HG03196 (cell line): ENCODE measurements around the gene PUS3.

Source experiments
- ATAC-seq: cut with Tn5 transposase; IDR thresholded peaks from one replicate; pipeline ENCODE4 v1.9.1; 2021; ENCODE audit not compliant: unreplicated experiment

Gene PUS3, protein sequence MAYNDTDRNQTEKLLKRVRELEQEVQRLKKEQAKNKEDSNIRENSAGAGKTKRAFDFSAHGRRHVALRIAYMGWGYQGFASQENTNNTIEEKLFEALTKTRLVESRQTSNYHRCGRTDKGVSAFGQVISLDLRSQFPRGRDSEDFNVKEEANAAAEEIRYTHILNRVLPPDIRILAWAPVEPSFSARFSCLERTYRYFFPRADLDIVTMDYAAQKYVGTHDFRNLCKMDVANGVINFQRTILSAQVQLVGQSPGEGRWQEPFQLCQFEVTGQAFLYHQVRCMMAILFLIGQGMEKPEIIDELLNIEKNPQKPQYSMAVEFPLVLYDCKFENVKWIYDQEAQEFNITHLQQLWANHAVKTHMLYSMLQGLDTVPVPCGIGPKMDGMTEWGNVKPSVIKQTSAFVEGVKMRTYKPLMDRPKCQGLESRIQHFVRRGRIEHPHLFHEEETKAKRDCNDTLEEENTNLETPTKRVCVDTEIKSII

DNA sequence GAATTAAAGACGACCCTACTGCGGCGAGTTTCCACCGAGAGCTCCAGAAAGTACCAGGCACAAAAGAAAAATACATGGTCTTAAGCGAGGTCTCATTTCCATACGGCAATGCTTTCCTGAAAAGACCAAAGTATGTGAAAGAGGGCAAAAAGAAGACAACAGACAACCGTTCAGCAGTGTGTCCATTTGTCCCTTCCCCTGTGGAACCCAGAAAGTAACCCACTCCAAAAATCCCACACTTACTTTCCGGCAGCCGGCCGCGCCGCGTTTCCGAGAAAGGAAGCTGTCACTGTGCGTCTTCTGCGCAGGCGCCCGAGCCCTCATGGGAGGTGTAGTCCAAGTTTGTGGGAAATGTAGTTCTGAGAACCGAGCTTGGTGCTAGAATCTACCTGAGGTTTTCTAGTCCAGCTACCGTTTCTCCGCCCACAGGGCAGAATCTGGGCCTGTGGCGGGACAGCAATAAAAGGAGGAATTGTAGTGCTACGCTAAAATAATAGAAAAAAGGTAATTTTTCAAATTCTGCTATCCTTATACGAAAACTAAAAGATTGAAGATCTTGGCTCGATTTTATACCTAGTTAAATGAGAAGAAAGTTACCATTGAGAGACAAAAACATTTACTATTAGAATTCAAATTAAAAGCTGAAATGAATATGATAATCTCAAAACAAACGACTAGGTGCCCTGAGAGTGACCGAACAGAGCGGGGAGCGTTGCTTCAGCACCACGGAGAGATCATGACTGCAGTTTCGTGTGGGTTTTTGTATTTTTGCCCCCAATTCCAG, at the start of gene PUS3:
Gene PUS3 (minus strand): TSS at position 280 of the 784 bp plus-strand sequence. CDS start 6,922 bp downstream, outside the sequence.
- peak; percentile 98 for ATAC-seq

DNA sequence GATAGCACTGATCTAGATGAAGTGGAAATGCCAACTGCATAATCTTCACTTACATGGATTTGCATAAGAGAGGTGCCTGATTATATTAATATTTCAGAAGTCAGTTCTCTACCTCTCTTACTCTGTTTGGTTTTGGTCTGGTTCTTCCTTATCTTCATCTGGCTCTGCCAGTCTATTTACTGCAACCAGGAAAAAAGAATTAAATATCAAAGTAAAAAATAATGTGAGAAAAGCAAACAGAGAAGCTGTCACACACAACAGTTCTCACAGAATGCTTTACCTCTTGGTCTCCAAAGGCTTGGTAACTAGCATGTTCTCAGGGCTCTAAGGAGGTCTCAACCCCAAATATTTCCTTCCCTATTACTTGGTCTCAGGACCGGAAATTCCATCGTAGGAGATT, 49.6 kb upstream of the PUS3 start:
- ATAC-seq = no peak

DNA sequence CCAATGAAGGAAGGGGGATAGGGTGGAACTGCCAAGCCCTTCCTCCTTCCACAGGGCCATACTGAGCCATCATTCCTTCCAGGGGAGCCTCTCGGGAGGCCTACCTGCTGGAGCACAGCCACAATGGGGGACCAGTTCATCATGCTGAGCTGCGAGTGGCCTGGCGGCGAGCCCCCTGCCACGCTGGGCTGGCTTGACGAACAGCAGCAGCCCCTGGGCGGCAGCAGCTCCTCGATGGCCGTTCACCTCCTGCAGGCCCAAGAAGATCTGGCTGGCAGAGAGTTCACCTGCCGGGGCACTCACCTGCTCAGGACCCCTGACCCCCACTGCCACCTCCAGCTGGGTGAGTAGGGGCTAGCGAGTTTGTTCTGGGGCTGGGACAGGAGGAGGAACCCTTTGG, 48.7 kb upstream of the PUS3 start:
- no peak for ATAC-seq

DNA sequence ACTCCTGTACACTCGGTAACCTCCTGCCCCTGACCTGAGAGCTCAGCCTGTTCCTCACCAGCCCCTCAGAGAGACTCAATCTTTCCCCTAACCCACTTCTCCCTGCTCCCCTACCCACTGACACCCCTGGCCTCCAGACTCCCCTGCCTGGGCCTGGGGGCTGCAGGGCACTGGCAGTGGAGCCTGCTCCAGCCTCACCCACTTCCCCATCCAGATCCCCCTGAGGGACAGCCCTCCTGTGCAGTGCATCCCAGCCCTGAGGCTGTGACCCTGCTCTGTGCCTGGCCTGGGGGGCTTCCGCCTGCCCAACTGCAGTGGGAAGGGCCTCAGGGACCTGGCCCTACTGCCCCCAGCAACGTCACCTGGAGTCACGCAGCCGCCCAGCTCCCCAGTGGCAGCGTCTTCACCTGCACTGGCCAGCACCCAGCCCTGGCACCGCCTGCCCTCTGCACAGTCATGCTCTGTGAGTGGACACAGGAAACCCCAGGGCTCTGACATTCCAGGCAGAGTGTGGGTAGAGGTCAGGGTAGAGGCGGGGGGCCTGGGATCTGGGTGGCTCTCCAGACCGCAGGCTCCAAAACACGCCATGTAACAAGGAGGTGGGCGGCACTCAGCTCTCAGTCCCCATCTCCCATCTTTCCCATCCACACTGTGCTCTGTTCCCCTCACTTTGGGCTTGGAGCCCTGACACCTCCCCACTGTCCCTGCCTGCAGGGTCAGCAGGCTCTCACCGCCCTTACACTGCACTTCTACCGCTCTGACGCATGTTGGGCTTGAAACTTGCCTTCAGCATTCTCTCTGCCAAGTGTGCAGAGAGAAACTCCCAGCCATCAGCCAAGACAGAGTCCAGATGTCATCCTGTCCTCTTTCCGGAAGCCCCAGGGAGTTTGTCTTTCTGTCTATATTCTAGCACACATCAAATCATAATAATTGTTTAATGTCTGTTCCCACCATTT, 48.0 kb upstream of the PUS3 start:
- no peak for ATAC-seq

DNA sequence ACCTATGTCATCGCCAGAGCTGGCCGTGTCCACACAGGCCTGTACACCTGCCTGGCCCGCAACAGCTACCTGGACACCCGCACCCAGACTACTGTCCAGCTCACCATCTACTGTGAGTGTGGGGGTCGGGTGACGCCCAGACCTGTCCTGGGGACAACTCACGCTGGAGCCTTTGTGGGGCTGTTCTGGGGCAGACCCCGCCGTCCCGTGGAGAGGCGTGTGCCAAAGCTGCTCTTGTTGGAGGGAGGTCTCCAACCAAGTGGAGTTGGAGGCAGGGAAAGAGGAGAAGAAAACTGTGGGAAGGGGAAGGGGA, 47.1 kb upstream of the PUS3 start:
- no peak for ATAC-seq

DNA sequence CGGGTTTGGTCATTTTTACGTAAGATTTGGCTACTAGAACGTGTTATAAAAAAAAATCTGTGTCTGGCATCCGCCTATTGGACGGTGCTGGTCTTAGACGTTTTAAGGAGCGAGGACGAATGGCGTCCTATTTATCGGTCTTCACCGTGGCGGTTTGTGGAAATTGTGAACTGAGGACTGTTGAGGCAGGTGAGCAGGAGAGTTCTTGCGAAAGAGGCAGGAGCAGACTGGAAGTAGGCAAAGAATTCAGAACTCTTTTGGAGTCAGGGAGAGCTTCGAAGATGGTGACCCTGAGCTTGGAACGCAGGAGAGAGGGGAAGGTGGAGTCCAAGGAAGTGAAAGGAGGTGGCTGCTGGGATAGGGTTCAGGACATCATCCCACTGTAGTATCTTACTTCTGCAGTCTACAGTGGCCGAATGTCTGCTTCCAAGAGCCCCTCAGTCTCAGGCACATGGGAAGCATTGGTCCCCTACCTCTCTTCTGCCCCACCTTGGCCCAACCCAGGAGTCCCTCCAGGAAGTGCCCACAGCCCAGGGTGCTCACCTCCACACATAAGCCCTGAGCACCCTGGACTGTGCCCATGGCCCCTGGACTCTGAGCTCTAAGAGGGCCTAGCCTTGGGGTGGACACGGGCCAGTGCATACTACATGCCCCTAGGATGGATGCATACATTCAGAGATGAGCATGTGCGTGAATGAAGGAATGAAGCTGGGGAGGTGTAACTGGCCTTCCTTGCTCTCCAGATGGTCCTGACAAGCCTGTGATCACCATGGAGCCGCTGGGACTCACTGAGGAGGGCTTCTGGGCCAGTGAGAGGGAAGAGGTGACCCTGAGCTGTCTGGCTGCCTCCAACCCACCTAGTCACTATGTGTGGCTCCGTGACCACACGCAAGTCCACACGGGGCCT, 46.5 kb upstream of the PUS3 start:
- no peak for ATAC-seq

DNA sequence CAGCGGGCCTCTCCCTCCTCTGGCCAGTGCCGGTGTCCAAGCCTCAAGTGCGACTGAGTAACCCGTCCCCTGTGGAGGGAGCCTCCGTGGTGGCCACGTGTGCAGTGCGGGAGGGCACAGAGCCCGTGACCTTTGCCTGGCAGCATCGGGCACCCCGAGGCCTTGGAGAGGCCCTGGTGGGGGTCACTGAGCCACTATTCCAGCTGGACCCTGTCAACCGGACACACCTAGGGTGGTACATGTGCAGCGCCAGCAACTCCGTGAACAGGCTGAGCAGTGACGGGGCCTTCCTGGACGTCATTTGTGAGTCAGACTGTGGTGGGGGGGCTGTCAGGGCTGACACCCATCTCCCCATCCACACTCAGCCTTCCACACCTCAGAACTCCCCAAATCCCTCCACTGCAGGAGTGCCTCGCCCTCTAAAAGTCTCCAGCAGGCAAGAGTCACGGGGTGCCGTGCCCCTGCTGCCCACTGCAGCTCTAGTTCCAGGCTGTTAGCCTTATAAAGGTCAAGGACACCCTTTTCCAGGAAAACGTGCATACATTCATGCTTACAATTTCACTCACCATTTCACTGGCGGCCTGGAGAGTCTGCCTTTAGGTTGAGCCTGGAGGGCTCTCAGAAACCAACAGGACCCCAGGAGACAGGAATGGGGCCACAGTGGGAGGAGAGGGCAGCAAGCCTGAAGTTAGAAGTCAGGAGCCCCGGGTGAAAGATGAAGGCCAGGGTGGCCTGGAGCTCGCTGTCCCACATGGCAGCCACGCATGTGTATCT, 45.5 kb upstream of the PUS3 start:
- no peak for ATAC-seq

DNA sequence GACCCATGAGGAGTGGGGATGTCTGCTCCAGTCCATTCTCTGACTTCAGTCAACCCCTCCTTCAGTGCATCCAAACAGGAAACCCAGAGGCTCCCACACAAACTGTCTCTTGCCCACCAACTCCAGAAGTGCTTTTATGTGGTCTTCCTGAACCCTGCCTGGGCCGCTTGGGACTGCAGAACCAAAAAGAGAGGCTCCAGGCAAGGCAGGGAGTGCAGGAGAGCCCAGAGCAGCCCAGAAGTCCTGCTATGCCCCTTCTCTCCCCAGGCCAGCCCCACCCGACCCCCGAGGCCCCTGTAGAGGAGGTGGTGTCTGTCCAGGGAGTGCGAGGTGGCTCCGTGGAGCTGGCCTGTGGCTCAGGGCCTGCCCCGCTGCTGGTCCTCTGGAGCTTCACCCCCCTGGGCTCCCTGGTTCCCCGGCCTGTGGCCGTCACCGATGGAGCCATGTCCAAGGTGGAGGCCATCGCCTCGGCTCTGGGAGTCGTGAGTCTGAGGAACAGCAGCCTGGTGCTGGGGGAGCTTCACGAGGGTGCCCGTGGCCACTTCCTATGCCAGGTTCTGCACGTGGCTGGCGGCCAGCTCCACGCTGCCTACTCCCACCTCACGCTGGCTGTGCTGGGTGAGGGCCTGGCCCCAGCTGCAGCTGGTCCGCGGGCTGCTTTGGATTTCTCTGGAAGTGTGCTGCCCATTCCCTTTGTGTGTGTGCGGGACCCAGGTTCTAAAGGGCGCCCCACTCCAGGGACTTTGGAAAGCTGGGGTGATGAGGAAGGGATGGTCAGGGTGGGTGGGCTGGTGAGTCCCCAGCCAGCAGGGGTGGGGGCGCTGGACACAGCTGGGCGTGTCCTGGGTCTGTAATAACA, 44.6 kb upstream of the PUS3 start:
- no peak for ATAC-seq

DNA sequence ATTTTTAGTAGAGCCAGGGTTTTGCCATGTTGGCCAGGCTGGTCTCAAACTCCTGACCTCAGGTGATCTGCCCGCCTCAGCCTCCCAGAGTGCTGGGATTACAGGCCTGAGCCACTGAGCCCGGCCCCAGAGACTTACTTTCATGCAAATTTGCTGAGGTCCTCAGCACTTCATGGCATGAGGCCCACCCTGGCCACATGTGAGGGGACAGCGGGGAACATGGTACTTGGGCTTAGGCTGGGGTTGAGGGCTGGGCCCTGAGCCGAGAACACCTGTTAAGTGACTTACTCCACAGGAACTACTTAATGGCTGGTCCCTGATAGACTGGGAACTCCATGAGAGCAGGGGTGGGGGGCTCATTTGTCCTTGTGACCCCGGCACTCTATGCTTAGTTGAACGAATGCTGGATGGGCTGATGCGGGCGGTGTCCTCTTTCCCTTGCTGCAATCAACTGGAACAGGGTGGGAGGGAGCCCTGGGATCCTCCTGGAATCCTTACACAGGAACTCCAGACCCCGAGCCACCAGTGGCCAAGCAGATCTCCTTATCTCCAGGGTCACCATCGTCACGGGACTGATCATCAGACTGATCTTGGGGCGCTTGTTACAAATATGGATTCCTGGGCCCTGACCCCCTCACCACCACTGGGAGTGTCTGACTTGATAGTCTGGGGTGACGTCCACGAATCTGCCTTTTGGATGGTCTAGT, 43.9 kb upstream of the PUS3 start:
- no peak for ATAC-seq

DNA sequence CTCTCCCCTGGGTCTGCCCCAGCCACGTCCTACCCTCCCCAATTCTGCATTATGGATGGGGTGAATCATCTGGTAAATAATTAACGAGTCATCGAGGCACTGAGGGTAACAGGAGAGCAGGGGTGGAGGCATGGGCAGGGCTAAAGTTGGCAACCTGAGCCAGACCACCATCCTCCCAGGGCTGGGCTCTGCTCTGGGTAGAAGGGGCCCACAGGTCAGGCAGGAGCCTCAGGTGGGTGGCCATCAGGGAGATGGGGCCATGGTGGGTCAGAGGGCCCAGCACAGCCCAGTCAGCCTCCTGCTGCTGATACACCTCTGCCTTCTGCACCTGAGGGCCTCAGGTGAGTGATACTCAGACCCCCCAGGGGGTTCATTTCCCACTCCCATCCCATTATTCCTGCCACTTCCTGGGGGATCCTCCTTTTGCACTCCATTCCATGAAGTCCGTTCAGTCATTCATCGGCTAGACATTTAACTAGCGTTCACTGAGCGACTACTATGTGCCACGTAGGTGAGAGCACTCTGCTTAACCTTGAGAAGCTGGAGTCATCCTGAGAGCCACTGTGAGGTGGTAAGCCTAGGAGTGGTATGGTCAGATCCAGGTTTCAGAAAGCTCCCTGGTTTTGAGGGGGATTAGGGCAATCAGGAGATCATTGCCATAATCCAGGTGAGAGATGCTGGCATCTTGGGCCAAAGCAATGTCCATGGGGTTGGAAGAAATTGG, 43.0 kb upstream of the PUS3 start, which contains the start of gene VSIG10L2:
Gene VSIG10L2 (plus strand): TSS at position 248 of the 724 bp plus-strand sequence. CDS start 12 bp downstream, at position 260.
- no peak for ATAC-seq

DNA sequence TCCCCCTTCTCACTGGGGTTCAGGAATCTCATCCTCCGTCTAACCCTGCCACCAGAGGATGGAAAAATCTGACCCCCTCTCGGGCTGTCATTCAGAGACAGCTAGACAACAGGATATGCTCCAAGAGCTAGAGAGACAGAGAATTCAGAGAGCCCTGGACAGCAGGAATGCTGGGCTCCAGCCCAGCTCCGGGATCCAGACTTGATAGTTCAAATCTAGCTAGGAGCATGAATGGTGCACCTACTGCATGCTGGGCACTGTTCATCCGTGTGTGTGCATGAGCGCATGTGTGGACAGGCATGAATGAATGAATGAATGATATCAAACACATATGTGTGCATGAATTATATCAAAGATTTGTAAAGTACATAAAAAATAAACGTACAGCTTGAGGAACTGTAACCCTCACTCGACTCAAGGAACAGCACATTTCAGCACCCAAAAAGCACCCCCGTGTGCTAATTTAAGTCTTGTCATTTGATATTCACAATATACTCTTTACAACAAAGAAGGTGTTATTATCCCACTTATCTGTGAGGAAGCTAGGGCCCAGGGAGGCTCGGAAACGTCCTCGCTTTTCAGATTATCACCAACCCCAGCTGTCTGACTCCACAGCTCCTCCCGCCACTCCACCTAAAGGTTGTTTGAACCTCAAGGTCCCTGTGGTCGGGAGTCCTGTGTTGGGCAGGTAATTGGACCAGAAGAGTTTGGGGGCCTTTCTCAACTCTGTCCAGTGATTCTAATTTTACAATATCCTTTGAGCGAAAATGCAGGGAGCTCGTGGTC, 42.2 kb upstream of the PUS3 start:
- no peak for ATAC-seq

DNA sequence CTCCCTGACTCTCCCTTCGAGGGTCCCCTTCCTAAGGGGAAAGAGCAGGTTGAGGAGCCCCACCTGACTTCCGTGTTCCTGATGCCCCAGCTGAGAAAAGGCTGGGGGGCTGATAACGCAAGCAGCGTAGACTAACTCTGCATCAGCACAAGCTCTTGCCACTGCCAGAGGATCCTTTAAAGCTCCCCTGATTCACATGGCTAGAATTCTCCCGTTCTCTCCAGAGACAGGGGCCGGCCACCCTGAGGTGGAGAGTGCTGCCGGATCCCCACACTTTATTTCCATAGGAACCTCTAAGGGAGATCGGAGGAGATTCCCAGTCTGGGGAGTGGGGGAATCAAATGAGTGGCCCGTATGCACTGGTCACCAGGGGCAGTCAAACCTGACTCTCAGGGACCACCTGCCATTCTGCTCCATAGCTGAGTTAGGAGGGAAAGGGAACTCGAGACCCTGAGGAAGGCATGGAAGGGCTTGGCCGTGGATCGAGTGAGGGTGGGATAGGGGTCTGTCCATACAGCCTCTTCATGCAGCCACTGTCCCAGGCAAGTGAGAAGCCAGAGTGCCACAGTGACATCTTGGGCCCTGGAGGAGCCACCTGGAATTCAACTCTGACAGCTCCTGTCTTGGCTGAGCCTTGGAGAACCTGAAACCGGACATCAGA, 41.5 kb upstream of the PUS3 start:
- no peak for ATAC-seq

DNA sequence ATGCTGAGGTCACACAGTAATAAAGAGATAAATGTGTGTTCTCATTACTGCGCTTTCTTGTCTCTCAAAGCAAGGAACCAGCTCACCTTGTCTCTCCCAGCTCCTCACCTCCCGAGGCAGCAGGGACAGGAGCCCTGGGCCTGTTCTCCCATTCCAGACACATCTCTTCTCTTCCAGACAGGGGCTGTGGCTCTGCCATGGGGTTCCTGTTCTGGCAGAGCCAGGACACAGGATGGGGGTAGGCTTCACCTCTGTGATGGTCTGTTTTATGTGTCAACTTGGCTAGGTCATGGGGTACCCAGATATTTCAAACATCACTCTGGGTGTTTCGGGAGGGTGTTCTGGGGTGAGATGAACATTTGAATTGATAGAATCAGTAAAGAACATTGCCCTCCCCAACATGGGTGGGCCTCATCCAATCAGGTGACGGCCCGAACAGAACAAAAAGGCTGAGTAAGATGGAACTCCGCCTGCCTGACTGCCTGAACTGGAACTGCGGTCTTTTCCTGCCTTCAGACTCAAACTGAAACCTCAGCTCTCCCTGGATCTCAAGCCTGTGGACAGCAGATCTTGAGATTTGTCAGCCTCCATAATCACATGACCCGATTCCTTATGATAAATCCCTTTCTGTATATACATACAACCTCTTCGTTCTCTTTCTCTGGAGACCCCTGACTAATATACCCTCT, 40.8 kb upstream of the PUS3 start:
- ATAC-seq = no peak

DNA sequence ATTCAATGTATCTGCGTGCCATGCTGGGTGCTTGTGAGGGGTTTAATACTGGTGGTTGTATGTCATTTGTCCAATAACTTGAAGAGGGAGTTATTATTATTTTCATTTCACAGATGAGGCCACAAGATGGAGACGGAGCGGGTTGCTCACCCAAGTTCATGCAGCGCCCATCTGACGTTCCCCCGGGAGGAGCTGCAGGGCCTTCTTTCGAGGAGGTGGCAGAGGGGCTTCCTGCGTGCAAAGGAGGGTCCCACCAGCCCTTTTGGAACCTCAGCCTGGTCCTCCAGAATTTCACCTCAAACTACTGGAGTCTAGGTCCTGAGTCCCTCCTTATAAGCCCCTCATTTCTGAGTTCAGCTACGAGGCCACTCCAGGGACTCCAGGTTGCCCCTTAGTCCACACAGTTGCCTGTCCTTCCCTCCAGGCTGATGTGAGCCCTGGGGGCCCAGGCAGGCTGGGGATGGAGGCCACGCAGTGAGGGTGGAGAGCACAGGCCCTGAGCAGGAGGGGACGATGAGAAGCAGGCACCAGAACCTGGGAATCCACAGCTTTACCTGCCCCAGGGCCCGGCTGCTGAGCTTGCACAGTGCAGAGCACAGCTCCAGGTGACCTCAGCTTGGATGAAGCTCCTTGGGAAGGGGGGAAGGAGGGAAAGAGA, 39.9 kb upstream of the PUS3 start:
- no peak for ATAC-seq
